K562 (cell line): ENCODE results near the gene NPHP1. TPM values are rescaled to one million over a fixed set of nuclear protein-coding genes. Genes with fewer than 3 reads are reported as not detected.

Experiments used
- ATAC-seq: fragments of 200-7000 bp; cut with Tn5 transposase; 3 replicates; pipeline ENCODE4 v1.9.1; 2020; ENCODE audit warnings: moderate library complexity
- BruUV-seq: library from RNA; stranded (reverse); fragments of 400-500 nt; replicated peaks from 2 replicates; lab custom pipeline; 2021; lab: Mats Ljungman, UMichigan
- CTCF ChIA-PET: fragments of 300-600 bp; formaldehyde crosslinking; extraction: SDS; loops from one replicate; lab custom pipeline; 2021; ENCODE audit warnings: low intra/inter-chr PET ratio; lab: Yijun Ruan, JAX
- POLR2A ChIA-PET: fragments of 300-600, 350-650 bp; sonication (Branson Sonifier 250); formaldehyde crosslinking; extraction: SDS; loops from one replicate; lab custom pipeline; 2021; ENCODE audit warnings: antibody characterized with exemption, inconsistent platforms; lab: Yijun Ruan, JAX
- DNase-seq, 4 experiments: peaks; one replicate each; pipeline versions ENCODE4 v3.0.0 to v3.0.0-alpha.2; 2011 to 2018; ENCODE audit warnings: low spot score in 3 of 4, mixed read lengths in 3 of 4; ENCODE audit errors: extremely low read depth in 1 of 4
- FAIRE-seq: peaks from 2 replicates; lab custom pipeline; 2011; peaks lifted over from hg19 to GRCh38; lab: Jason Lieb, UNC
- H2AFZ ChIP-seq: 2 replicates; pipeline ENCODE4 v1.6.0; 2011; ENCODE audit warnings: low read depth, low read length, control low read depth, inconsistent platforms
- H3K27ac ChIP-seq: fragments of 200-600 bp; 3 replicates; pipeline ENCODE4 v1.8.0; 2011; ENCODE audit warnings: low read depth, mild to moderate bottlenecking, control low read depth, inconsistent platforms, low read length, moderate library complexity, mixed read lengths; ENCODE audit errors: extremely low read depth
- H3K27me3 ChIP-seq, 2 experiments: fragments of 300-600 bp in 1 of 2; 2 replicates in 1 of 2; 3 replicates in 1 of 2; pipeline versions ENCODE4 v1.6.0 to v1.8.0; 2011; ENCODE audit warnings: inconsistent platforms in 2 of 2, low read length in 2 of 2, mild to moderate bottlenecking in 1 of 2, mixed read lengths in 1 of 2, moderate library complexity in 1 of 2; ENCODE audit not compliant: control insufficient read depth in 2 of 2, insufficient read depth in 2 of 2
- H3K36me3 ChIP-seq: fragments of 300-600 bp; 3 replicates; pipeline ENCODE4 v1.8.0; 2011; ENCODE audit warnings: mild to moderate bottlenecking, low read length, inconsistent platforms; ENCODE audit not compliant: control insufficient read depth, insufficient read depth
- H3K4me1 ChIP-seq, 2 experiments: fragments of 200-600 bp in 1 of 2; replicated peaks in 1 of 2; 2 replicates in 1 of 2; 3 replicates in 1 of 2; pipeline versions ENCODE4 v1.5.1 to v1.8.0; 2011; ENCODE audit warnings: inconsistent platforms in 2 of 2, low read length in 2 of 2, mild to moderate bottlenecking in 1 of 2, mixed read lengths in 1 of 2, moderate library complexity in 1 of 2; ENCODE audit not compliant: control insufficient read depth in 2 of 2, insufficient read depth in 2 of 2
- H3K4me2 ChIP-seq: 2 replicates; pipeline ENCODE4 v1.6.1; 2011; ENCODE audit warnings: low read length, control low read depth, inconsistent platforms, mixed read lengths; ENCODE audit not compliant: insufficient read depth
- H3K4me3 ChIP-seq: fragments of 200-600 bp; sonication (generic), shearing (Covaris generic); 2 replicates; pipeline ENCODE4 v1.5.1; 2016; ENCODE audit warnings: control low read depth, inconsistent platforms
- H3K79me2 ChIP-seq: fragments of 200-600 bp; 3 replicates; pipeline ENCODE4 v1.8.0; 2011; ENCODE audit warnings: low read length, inconsistent platforms; ENCODE audit not compliant: control insufficient read depth, insufficient read depth
- H3K9ac ChIP-seq, 2 experiments: 2 replicates each; pipeline versions ENCODE4 v1.6.0 to v1.6.1; 2011; ENCODE audit warnings: low read depth in 2 of 2, low read length in 2 of 2, control low read depth in 1 of 2, inconsistent platforms in 1 of 2, mild to moderate bottlenecking in 1 of 2, mixed read lengths in 1 of 2; ENCODE audit not compliant: insufficient read depth in 1 of 2
- H3K9me1 ChIP-seq: one replicate; pipeline ENCODE4 v1.6.0; 2011; ENCODE audit warnings: inconsistent platforms, mild to moderate bottlenecking, low read length, moderate library complexity; ENCODE audit not compliant: control insufficient read depth, insufficient read depth
- H3K9me3 ChIP-seq: replicated peaks from 2 replicates; pipeline ENCODE4 v1.5.1; 2011; ENCODE audit warnings: low read depth, low read length, inconsistent platforms; ENCODE audit not compliant: control insufficient read depth, insufficient read depth
- H4K20me1 ChIP-seq: replicated peaks from 2 replicates; pipeline ENCODE4 v1.6.1; 2011; ENCODE audit warnings: low read length, inconsistent platforms, mixed read lengths; ENCODE audit not compliant: control insufficient read depth, insufficient read depth
- COPS2 ChIP-seq: fragments of 450-650 bp; conservative IDR thresholded peaks from 2 replicates; pipeline ENCODE4 v1.6.1; 2016; ENCODE audit warnings: mild to moderate bottlenecking, moderate library complexity
- CREM ChIP-seq: IDR thresholded peaks from 2 replicates; pipeline ENCODE4 v1.6.1; 2014; ENCODE audit warnings: antibody characterized with exemption, low read depth
- FOXK1 ChIP-seq: sonication (generic); formaldehyde crosslinking; IDR thresholded peaks from 2 replicates; pipeline ENCODE4 v1.8.0; 2022; ENCODE audit warnings: missing genetic modification reagents, mild to moderate bottlenecking, borderline replicate concordance
- KLF6 ChIP-seq: fragments of 250-450 bp; sonication (Bioruptor Pico); IDR thresholded peaks from 2 replicates; pipeline ENCODE4 v1.4.0; 2020; ENCODE audit warnings: mild to moderate bottlenecking, moderate library complexity, borderline replicate concordance
- ZNF121 ChIP-seq: sonication (generic); formaldehyde crosslinking; conservative IDR thresholded peaks from 2 replicates; pipeline ENCODE4 v1.8.0; 2022; ENCODE audit warnings: missing genetic modification reagents
- WGBS: fragments of 100-300 bp; shearing (Covaris generic); methylation state at CpG from one replicate; pipeline ENCODE4 v1.1.6; 2016; ENCODE audit warnings: low coverage, mixed read lengths; ENCODE audit not compliant: insufficient coverage; ENCODE audit errors: missing lambda C conversion rate; 5-methylcytosine and 5-hydroxymethylcytosine counted together
- in situ Hi-C: fragments of 300-500 bp; cut with MboI; formaldehyde crosslinking; loops from 4 replicates; pipeline ENCODE4 v1.15.0; 2018; ENCODE audit warnings: inconsistent platforms, mixed read lengths
- intact Hi-C: fragments of 100-400 bp; cut with micrococcal nuclease; formaldehyde crosslinking; loops from 2 replicates; pipeline ENCODE4 v1.14.2; 2022
- polyA plus RNA-seq, 8 experiments: library from polyadenylated mRNA; depleted of rRNA in 4 of 8; stranded (reverse) in 5 of 8; unstranded in 3 of 8; fragments of >200 nt; fragmentation: Nextera tagmentation in 2 of 8; fragmentation: Illumina TruSeq in 1 of 8; extraction: Ambion mirVana in 2 of 8; extraction: Trizol in 1 of 8; gene quantifications; 2 replicates each; pipeline versions ENCODE4 v1.2.1 to v1.2.3, GENCODE V29; 2011 to 2014; ENCODE audit warnings: inconsistent platforms in 1 of 8, missing spikeins in 1 of 8
- total RNA-seq, 7 experiments: library from RNA; depleted of rRNA in 6 of 7; stranded (reverse); fragments of >200 nt in 6 of 7; fragmentation: Illumina TruSeq in 2 of 7; extraction: Trizol in 2 of 7; gene quantifications; 2 replicates each; pipeline versions ENCODE4 v1.2.1 to v1.2.3, GENCODE V29; 2011 to 2021; ENCODE audit warnings: low replicate concordance in 1 of 7
- TF ChIP-seq, protein P1 (sequence below): fragments of 450-650 bp; formaldehyde crosslinking; IDR thresholded peaks from 2 replicates; pipeline ENCODE4 v1.4.0; 2022; ENCODE audit warnings: missing genetic modification characterization

The NPHP1 gene
- total and polyA plus RNA-seq, 9 of the 15 experiments (the other 6 are each of a cell fraction or from before 2014, with no cell fraction given), result 0.11 to 0.32 (median 0.20) TPM; not detected in 5

DNA sequence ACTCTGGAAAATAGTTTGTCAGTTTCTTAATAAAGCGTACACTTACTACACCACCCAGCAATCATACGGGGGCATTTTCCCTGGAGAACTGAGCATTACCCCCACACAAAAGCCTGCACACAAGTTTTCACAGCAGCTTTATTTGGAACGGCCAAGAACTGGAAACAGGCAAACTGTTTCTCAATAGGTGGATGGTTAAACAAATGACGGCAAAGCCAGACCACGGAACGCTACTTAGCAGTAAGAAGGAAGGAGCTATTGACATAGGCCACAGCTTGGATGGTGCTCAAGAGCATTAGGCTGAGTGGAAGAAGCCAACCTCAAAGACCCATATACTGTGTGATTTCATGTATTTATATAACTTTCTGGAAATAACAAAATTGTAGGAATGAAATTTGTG, 98.2 kb downstream of the NPHP1 start (continued):
- TF ChIP-seq COPS2 (no peak), KLF6 (CRISPR knock-in tag) (no peak), ZNF121 (CRISPR knock-in tag) (no peak), CREM (no peak)
- TF ChIP-seq, protein P1, sequence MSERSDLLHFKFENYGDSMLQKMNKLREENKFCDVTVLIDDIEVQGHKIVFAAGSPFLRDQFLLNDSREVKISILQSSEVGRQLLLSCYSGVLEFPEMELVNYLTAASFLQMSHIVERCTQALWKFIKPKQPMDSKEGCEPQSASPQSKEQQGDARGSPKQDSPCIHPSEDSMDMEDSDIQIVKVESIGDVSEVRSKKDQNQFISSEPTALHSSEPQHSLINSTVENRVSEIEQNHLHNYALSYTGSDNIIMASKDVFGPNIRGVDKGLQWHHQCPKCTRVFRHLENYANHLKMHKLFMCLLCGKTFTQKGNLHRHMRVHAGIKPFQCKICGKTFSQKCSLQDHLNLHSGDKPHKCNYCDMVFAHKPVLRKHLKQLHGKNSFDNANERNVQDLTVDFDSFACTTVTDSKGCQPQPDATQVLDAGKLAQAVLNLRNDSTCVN (CRISPR knock-in tag), result no peak
- TF ChIP-seq, all 486 proteins: peak for 0

DNA sequence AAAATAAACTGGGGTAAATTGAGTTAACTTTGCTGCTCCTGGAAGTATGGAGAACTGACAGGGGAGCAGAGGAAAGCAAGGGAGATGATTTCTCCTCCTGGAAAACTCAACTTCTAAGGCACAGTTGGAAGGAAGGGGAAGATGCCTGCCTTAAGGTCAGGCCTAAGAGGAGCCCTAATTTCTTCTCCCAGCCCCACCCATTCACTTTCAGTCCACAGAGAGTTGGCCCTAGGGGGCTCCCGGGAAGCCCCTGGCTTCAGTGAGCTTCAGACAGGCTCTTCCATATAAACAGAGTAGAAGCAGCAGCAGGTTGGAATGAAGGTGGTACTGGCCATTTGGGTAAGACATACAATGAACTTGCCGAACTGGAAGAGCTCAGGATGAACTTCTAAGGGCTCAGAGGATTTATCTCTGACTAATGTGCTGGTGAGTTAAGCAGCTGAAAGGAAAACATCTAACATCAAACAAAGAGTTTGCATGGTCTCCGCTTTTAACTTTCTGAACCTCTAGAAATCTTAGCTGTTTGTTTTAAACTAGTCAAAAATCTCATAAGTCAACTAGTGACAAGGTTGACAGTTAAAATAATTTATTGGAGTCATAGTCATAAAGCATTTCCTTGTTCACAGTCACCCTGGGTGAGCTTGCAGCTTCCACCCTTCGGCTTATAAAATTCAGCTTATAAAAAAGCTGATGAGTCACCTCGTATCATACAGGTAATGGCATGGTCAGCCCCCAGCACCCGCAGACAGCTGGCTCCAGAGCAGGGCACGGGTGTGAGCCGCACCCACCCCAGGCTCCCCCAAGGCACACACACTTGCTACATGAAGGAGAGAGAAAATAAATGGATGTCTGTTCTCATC, 99.0 kb downstream of the NPHP1 start:
- CTCF ChIA-PET, result no interaction called here
- H3K4me2 ChIP-seq, result no peak overlapping the region
- no peak overlapping the region for H3K27ac ChIP-seq
- H3K4me1 ChIP-seq, result no peaks in the 10 kb centered on the region
- WGBS, result under 1% methylated on average over 8 of the region's 8 CpGs
- intact Hi-C loops, result no loop called here
- ATAC-seq (no peak), FAIRE-seq (no peak), DNase-seq (no peak)
- no peaks in the 10 kb centered on the region for H3K9me3 ChIP-seq
- no peak overlapping the region for H2AFZ ChIP-seq
- no peak overlapping the region for H3K4me3 ChIP-seq
- POLR2A ChIA-PET, result no interaction called here
- in situ Hi-C loops, result no loop called here
- BruUV-seq, result no TSS peak
- H3K9me1 ChIP-seq, result no peaks in the 10 kb centered on the region
- H3K79me2 ChIP-seq, result no peaks in the 10 kb centered on the region
- no peak overlapping the region for H3K9ac ChIP-seq
- no peaks in the 10 kb centered on the region; a peak in 1 of 5 replicates for H3K27me3 ChIP-seq
- TF ChIP-seq FOXK1 (CRISPR knock-in tag), result no peak
- no peaks in the 10 kb centered on the region; the same call in 1 of the 2 replicates for H4K20me1 ChIP-seq
- no peaks in the 10 kb centered on the region for H3K36me3 ChIP-seq
